DOHH2 (cell line): ENCODE data around the gene ROCK2.

Experiments
- CTCF ChIP-seq: fragments of 200-600 bp; sonication (generic); IDR thresholded peaks from one replicate; pipeline ENCODE4 v1.5.1; 2014; ENCODE audit warnings: antibody characterized with exemption, mild to moderate bottlenecking, low read depth, low read length; ENCODE audit not compliant: poor library complexity, severe bottlenecking
- EZH2phosphoT487 ChIP-seq: fragments of 200-600 bp; sonication (generic); IDR thresholded peaks from 2 replicates; pipeline ENCODE4 v1.6.1; 2017; ENCODE audit warnings: borderline replicate concordance, mild to moderate bottlenecking, antibody characterized with exemption, low read length, moderate library complexity, mixed read lengths

DNA sequence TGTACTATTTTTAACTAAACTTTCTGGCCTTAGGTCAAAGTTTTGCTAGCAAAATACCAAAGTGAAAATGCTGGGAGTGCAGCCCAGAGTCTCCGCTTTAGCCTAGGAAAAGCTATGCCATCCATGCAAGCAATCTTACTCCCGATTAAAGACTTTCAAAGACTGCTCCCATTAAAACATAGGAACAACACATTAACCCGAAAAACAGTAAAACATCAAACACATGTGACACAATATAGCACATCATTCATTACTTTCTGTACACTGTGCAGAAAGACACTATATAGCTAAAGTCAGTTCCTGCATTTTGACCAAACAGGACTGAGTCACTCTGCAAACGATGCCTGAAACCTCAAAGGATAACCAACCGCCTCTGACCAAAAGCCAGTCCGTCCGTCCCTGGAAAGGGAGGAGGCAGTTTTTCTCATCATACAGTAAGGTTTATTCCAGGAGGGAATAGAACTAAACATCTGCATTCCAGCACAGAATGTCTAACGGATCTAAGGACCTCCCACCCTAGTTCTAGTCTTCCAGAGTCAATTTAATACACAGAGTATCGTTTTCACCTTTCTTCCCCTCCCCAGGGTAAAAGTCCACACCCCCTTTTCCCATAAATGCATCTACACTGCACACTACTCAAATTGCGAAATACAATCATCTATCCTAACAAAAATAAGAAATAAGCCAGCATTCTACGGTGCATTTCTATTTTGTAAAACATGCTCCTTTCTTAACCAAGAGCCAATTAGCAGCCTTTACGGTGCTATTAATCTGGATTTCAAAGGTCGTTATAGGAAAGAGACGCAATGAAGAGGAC lies 1.7 kb downstream of the ROCK2 start:
- TF ChIP-seq CTCF (no peak), EZH2phosphoT487 (no peak)
